Transverse colon (tissue), 4 donors: ENCODE measurements around the gene ELF3. TPM values are rescaled to one million over a fixed set of nuclear protein-coding genes. Genes with fewer than 3 reads are reported as not detected.

ENCODE experiments used
- DNase-seq: peaks from one replicate; pipeline ENCODE4 v3.0.0-alpha.2; 2019
- H3K27ac ChIP-seq, 4 donors: fragments of 200-600 bp; sonication (generic); 2 replicates each; pipeline ENCODE4 v1.5.1; 2016 to 2018; ENCODE audit warnings: inconsistent platforms in 4 of 4
- H3K27me3 ChIP-seq: fragments of 200-600 bp; sonication (generic); 2 replicates; pipeline ENCODE4 v1.5.1; 2017; ENCODE audit warnings: inconsistent platforms
- H3K36me3 ChIP-seq, 4 donors: fragments of 200-600 bp; sonication (generic); 2 replicates each; pipeline ENCODE4 v1.5.1; 2017 to 2019; ENCODE audit warnings: inconsistent platforms in 4 of 4
- H3K4me1 ChIP-seq, 4 donors: fragments of 200-600 bp; sonication (generic); 2 replicates each; pipeline ENCODE4 v1.5.1; 2017 to 2020; ENCODE audit warnings: inconsistent platforms in 4 of 4
- H3K4me3 ChIP-seq, 4 donors: fragments of 200-600 bp; sonication (generic); 1 replicate in 1 of 4; 2 replicates in 3 of 4; pipeline versions ENCODE4 v1.5.1 to v1.6.1; 2017 to 2019; ENCODE audit warnings: inconsistent platforms in 4 of 4
- H3K9me3 ChIP-seq, 2 donors: fragments of 200-600 bp; sonication (generic); 2 replicates each; pipeline ENCODE4 v1.5.1; 2017 to 2019; ENCODE audit warnings: inconsistent platforms in 2 of 2
- CTCF ChIP-seq, 5 experiments: fragments of 200-600 bp in 3 of 5; fragments of 450-650 bp in 2 of 5; sonication (generic) in 3 of 5; IDR thresholded peaks; 1 replicate in 2 of 5; 2 replicates in 3 of 5; pipeline ENCODE4 v1.5.1; 2016 to 2017; ENCODE audit warnings: antibody characterized with exemption in 5 of 5, inconsistent platforms in 3 of 5, mild to moderate bottlenecking in 2 of 5, moderate library complexity in 1 of 5
- EP300 ChIP-seq: sonication (generic); formaldehyde crosslinking; IDR thresholded peaks from one replicate; pipeline ENCODE4 v1.6.1; 2017; ENCODE audit warnings: antibody characterized with exemption, low read depth
- POLR2A ChIP-seq: fragments of 450-650 bp; IDR thresholded peaks from one replicate; pipeline ENCODE4 v1.6.1; 2016; ENCODE audit warnings: antibody characterized with exemption, mild to moderate bottlenecking, moderate library complexity
- POLR2AphosphoS5 ChIP-seq, 3 donors: sonication (generic); formaldehyde crosslinking; IDR thresholded peaks; one replicate each; pipeline ENCODE4 v1.6.1; 2016; ENCODE audit warnings: antibody characterized with exemption in 3 of 3
- WGBS, 2 donors: methylation state at CpG; one replicate each; pipeline ENCODE4 v1.1.5; 2018; ENCODE audit warnings: low coverage in 1 of 2; 5-methylcytosine and 5-hydroxymethylcytosine counted together
- in situ Hi-C, 4 donors: fragments of 200-750 bp; cut with MboI; loops; one replicate each; pipeline versions ENCODE4 v1.15.0 to v1.15.1; 2017; ENCODE audit warnings: low sequenced_read_pairs in 3 of 4, low pct_ligation_motif_present in 1 of 4, low pct_unique_long_range_greater_than_20kb in 1 of 4
- intact Hi-C: fragments of 100-400 bp; cut with DNase I; formaldehyde crosslinking; loops from one replicate; pipeline ENCODE4 v1.15.1; 2023; ENCODE audit warnings: low total_unique reads
- total RNA-seq, 4 donors: library from RNA; depleted of rRNA; stranded (reverse); fragments of >200 nt; gene quantifications; one replicate each; pipeline ENCODE4 v1.1.0, GENCODE V29; 2016

Gene ELF3
- total RNA-seq, 4 donors from 2014 or later, result 581 to 1,486 (median 902) TPM

GRCh38 chr1:201983380-201983805 is 27.0 kb upstream of the ELF3 start:
- no peak for TF ChIP-seq EP300
- peak in 2 of 3 donors; percentile 71 to 75 for TF ChIP-seq POLR2AphosphoS5 (IDR thresholded peaks at IDR 0.05)
- no peak for TF ChIP-seq POLR2A
- TF ChIP-seq CTCF (IDR thresholded peaks at IDR 0.05), result peak in 1 of 5 experiments; percentile 36
- Histone ChIP-seq H3K4me3 (peak overlapping the region; percentile 82 to 99 (median 90)), H3K27me3 (no peaks in the 10 kb centered on the region), H3K9me3 (no peaks in the 10 kb centered on the region), H3K27ac (peak overlapping the region; percentile 98 to 99 (median 99)), H3K4me1 (peaks cover 8 to 23% (median 17%) of the 10 kb centered on the region in 4 donors), H3K36me3 (no peaks in the 10 kb centered on the region)
- intact Hi-C loops (no loop called here), in situ Hi-C loops (no loop called here)
- no peak for DNase-seq
- 6 to 14% methylated on average over 6 to 11 of the region's 11 CpGs for WGBS, 2 donors

GRCh38 chr1:201984446-201984845 is 25.9 kb upstream of the ELF3 start:
- no peak for TF ChIP-seq EP300
- TF ChIP-seq POLR2A, result no peak
- TF ChIP-seq POLR2AphosphoS5 (IDR thresholded peaks at IDR 0.05), result no peak
- TF ChIP-seq CTCF (IDR thresholded peaks at IDR 0.05), result no peak
- no peaks in the 10 kb centered on the region for H3K27me3 ChIP-seq
- DNase-seq, result no peak
- H3K27ac ChIP-seq, result no peak overlapping the region
- intact Hi-C loops (no loop called here), in situ Hi-C loops (no loop called here)
- H3K36me3 ChIP-seq, result peaks cover 0 to 9% (median 3%) of the 10 kb centered on the region in 4 donors
- H3K4me1 ChIP-seq, result peaks cover 8 to 23% (median 17%) of the 10 kb centered on the region in 4 donors
- no peak overlapping the region for H3K4me3 ChIP-seq
- no peaks in the 10 kb centered on the region for H3K9me3 ChIP-seq
- WGBS, 2 donors, result 96 to 100% methylated on average over 2 to 3 of the region's 3 CpGs

- Histone ChIP-seq H3K27me3 (no peaks in the 10 kb centered on the region), H3K9me3 (no peaks in the 10 kb centered on the region), H3K4me1 (peaks cover 8 to 23% (median 17%) of the 10 kb centered on the region in 4 donors), H3K4me3 (no peak overlapping the region), H3K27ac (no peak overlapping the region), H3K36me3 (peaks cover 0 to 18% (median 7%) of the 10 kb centered on the region in 4 donors)
- in situ Hi-C loops, result no loop called here
- intact Hi-C loops, result no loop called here
- no peak for DNase-seq
- WGBS, 2 donors, result 77% methylated on average over 2 of the region's 2 CpGs; no CpG with 5 or more reads in 1 of the 2 donors
- TF ChIP-seq POLR2AphosphoS5 (IDR thresholded peaks at IDR 0.05) (no peak), EP300 (no peak), CTCF (IDR thresholded peaks at IDR 0.05) (no peak), POLR2A (no peak)
These were observed 25.0 kb upstream of the ELF3 start for GRCh38 chr1:201985355-201985754.

GRCh38 chr1:201988601-201989000 is 21.8 kb upstream of the ELF3 start:
- Histone ChIP-seq H3K27ac (no peak overlapping the region), H3K27me3 (no peaks in the 10 kb centered on the region), H3K4me1 (peaks cover 4 to 12% (median 8%) of the 10 kb centered on the region in 4 donors), H3K9me3 (no peaks in the 10 kb centered on the region), H3K4me3 (no peak overlapping the region), H3K36me3 (peaks cover 0 to 45% (median 21%) of the 10 kb centered on the region in 4 donors)
- WGBS, 2 donors, result 79% methylated on average over 7 of the region's 7 CpGs; no CpG with 5 or more reads in 1 of the 2 donors
- TF ChIP-seq CTCF (IDR thresholded peaks at IDR 0.05) (no peak), POLR2AphosphoS5 (IDR thresholded peaks at IDR 0.05) (no peak), POLR2A (no peak), EP300 (no peak)
- no peak for DNase-seq
- intact Hi-C loops (no loop called here), in situ Hi-C loops (no loop called here)
